HG02938 (cell line): ENCODE measurements around the gene MYRF.

Experiments
- ATAC-seq: cut with Tn5 transposase; IDR thresholded peaks from one replicate; pipeline ENCODE4 v1.9.1; 2021; ENCODE audit warnings: mild to moderate bottlenecking, moderate library complexity; ENCODE audit not compliant: unreplicated experiment

MYRF gene

DNA sequence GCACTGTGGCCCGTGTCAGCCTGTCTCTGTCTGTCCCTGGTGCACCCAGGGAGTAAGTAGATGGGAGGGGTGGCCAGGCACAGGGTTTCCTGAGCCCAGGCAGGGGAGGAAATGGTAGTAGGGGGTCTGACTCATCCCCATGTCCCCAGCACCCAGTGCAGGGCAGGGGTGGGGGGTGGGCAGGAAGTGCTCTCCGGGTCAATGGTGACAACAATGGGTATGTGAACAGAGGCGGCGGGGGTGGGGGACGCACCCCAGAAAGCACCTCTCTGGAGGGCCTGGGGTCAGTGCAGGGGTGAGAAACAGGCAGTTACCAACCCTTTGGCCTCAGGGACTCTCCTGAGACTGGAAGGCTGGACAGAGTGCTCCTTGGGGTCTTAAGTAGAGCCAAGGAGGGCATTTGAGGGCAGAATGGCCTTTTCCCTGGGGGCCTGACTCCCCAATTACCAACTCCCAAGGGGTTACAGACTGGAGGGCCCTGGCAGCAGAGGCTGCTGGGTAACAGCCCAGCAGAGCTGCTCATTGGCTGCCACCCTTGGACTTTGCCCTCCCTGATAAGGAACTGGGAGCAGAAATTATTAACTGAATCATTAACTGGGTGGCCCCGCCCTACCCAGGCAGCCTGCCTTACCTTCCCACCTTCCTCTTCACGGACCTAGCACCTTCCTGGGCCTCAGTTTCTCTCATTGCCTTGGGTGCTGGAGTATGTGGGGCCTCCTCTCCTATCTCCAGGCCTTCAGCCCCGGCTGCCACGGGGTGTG is 4.2 kb downstream of the MYRF start:
- ATAC-seq, result no peak

- no peak for ATAC-seq
Observed at GRCh38 chr11:61757213-61757862, 4.9 kb downstream of the MYRF start.

DNA sequence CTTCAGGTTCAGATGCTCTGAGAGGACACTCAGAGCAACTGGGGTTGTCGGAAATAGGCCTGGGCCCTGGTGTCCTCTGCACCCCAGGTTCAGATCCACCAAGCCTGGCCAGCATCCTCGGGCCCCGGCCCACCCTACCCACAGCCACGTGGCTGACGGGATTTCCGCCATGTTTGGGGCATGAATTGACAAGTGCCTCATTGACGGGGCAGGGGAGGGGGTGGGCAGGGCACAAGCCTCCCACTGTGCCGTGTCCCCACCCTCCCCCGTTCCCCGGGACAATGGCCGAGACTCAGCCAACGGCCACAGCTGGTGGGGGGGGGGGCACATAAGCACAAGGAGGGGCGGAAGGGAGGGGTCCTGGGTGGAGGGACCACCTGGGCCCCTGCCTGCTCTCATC is 8.5 kb downstream of the MYRF start:
- ATAC-seq, result no peak

- no peak for ATAC-seq
Observed at GRCh38 chr11:61761440-61762222, 9.2 kb downstream of the MYRF start.

GRCh38 chr11:61762223-61762615 is 9.8 kb downstream of the MYRF start:
- ATAC-seq, result no peak

DNA sequence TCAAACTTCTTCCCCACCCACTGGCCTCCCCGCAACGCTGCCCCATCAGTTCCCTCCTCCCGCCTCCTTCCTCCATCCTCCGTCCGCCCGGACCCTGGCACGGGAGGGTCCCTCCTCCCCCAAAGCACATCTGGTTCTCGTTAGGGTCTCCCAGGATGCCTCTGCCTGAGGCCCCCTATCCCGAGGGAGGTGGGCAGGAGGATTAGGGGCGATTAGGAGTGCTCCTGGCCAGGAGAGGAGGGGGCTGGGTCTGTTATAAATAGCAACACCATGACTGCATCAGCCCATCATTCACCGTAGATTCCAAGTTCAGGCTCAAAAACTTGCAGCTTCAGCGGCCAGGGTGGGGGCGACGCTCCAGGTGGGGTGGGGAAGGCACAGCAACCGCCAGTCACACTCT is 10.4 kb downstream of the MYRF start:
- ATAC-seq, result no peak

DNA sequence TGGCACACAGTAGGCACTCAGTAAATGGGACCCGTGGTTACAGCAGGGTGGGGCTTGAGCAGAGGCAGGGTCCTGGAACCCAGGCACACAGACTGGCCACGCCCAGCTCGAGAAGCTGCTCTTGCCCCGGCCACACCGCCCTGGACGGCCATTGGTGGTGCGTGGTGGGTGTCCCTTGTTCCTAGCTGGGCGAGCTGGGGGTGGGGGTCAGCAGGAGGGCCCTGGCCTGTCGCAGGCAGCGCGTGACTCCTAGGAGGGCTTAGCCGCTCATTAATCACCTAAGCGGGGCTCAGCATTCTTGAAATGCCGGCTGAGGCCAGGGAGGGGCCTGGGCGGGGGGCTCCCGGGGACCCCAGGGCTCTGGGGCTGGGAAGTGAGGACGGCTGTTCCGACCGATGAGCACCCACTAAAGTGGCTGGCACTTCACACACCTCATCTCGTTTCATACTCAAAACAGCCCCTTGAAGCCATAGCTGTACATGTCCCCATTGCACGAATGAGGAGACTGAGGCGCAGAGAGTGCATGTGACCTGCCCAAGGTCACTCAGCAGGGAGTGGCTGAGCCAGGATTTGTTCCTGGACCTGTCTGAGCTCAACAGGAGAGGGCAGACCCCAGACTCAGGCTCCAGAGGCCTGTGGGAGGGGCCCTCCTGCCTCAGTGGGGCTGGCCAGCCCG is 11.6 kb downstream of the MYRF start:
- no peak for ATAC-seq

DNA sequence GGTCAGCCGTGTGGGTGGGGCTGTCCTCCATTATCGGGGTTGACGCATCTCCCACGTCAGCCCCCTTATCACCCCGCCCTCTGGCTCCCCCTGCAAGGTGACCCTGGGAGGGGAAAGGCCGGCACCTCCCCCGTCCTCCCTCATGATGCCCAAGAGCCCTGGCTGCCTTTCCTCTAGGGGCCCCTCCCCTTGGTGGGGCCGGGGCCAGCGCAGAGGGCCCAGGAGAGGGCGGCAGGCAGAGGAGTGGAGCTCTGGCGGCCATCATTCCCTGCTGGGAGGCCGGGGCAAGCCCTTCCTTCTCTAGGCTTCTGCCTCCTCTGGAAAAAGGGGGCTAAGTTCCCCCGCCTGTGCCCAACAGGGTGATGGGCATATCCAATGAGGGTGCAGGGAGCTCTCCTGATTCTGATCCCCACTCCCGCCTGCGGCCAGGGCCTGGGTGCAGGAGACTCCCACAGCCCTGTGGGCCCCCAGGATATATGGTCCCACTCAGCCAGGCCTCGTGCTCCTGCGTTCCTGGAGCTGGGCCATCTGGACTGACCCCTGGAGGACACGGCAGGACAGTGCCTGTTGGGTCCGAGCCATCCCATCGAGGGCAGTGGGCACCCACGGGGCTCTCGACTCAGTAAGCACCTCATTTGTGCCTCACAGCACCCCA is 12.3 kb downstream of the MYRF start:
- ATAC-seq, result no peak

- ATAC-seq, result no peak
Observed at GRCh38 chr11:61765550-61766253, 13.3 kb downstream of the MYRF start.

- no peak for ATAC-seq
Observed at GRCh38 chr11:61766353-61766841, 14.0 kb downstream of the MYRF start.

DNA sequence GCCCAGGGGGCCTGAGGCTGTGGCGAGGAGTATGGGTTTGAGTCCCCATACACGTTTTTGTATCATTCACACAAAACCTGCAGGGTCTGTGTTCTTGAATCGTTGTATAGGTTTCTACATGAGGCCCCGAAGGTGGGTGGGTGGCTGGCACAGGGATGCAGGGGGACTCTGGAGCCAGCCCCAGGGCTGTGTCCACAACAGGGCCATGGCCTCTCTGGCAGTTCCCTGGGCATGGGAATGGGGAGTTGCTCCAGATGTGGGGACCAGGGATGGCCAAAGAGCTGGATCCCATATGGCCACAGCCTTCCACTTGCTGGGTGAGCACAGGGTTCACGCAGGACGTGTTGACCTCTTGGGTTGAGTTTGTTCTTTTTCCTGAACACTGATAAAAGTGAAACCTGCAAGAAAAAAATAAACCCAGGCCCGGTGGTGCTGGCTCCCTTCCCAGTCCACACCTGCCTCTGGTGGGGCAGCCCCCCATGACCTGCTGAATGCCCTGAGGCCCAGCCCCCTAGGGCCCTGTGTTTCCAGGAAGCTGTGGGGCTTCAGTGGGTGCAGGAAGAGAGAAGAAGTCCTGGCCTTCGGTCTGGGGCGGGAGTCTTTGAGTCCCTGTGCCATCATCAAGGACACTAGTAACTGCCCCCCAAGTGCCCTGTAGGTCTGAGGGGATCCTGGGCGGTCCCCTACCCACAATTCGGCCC is 16.1 kb downstream of the MYRF start:
- no peak for ATAC-seq

GRCh38 chr11:61769169-61769920 is 16.9 kb downstream of the MYRF start:
- ATAC-seq, result no peak

GRCh38 chr11:61769946-61770683 is 17.7 kb downstream of the MYRF start:
- ATAC-seq, result no peak

DNA sequence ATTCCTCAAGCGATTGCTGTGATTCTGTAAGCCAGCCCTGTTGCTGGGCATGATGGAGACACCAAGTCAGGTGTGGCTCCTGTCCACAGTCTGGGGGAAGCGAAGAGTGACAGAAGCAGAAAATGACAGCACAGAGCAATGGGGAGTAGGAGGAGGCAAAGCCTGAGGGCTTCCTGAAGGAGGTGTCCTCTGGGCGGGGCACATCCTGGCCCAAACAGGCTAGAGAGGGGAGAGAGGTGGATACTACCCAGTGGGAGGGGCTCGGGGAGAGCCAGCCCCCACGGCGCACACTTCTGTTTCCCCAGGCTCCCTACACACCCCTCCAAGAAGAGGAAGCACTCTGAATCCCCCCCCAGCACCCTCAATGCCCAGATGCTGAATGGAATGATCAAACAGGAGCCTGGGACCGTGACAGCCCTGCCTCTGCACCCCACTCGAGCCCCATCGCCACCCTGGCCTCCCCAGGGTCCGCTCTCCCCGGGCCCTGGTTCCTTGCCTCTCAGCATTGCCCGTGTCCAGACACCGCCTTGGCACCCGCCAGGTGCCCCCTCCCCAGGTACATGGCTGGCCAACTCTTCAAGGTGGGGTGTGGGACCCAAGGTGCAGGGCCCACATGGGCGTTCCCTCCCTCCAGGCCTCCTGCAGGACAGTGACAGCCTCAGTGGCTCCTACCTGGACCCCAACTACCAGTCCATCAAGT is 18.9 kb downstream of the MYRF start:
- ATAC-seq, result no peak

GRCh38 chr11:61771985-61772455 is 19.6 kb downstream of the MYRF start:
- ATAC-seq, result no peak

- no peak for ATAC-seq
Observed at GRCh38 chr11:61773356-61773755, 20.9 kb downstream of the MYRF start.

GRCh38 chr11:61773809-61774208 is 21.4 kb downstream of the MYRF start:
- no peak for ATAC-seq
